B cell (primary cell): ENCODE measurements around the gene CKM. TPM values are rescaled to one million over a fixed set of nuclear protein-coding genes. Genes with fewer than 3 reads are reported as not detected.

Experiments used
- ATAC-seq: fragments of 200-7000 bp; cut with Tn5 transposase; one replicate; pipeline ENCODE4 v1.10.0; 2021; ENCODE audit warnings: low read depth, mild to moderate bottlenecking, moderate number of reproducible peaks, moderate library complexity
- CTCF ChIA-PET: fragments of 350-600 bp; sonication (Branson Sonifier 250); formaldehyde crosslinking; loops from one replicate; lab custom pipeline; 2021; ENCODE audit warnings: antibody characterized with exemption, inconsistent platforms; lab: Charles Lee
- POLR2A ChIA-PET: fragments of 350-600 bp; sonication (Branson Sonifier 250); formaldehyde crosslinking; loops from one replicate; lab custom pipeline; 2021; ENCODE audit warnings: antibody characterized with exemption; lab: Charles Lee
- DNase-seq: peaks from one replicate; pipeline ENCODE4 v3.0.0; 2013
- H2AFZ ChIP-seq: 2 replicates; pipeline ENCODE4 v1.6.1; 2012; ENCODE audit warnings: mild to moderate bottlenecking, low read depth, low read length; ENCODE audit not compliant: insufficient read depth, poor library complexity, severe bottlenecking
- H3K27ac ChIP-seq, 2 donors: 1 replicate in 1 of 2; 2 replicates in 1 of 2; pipeline ENCODE4 v1.5.1; 2012 to 2013; ENCODE audit warnings: low read length in 2 of 2, mild to moderate bottlenecking in 2 of 2, moderate library complexity in 1 of 2
- H3K27me3 ChIP-seq, 4 experiments: fragments of 200-600 bp in 1 of 4; sonication (generic) in 1 of 4; replicated peaks in 1 of 4; 1 replicate in 2 of 4; 2 replicates in 2 of 4; pipeline versions ENCODE4 v1.6.1 to v1.7.0; 2013 to 2016; ENCODE audit warnings: low read length in 3 of 4, mild to moderate bottlenecking in 2 of 4, mixed read lengths in 1 of 4, moderate library complexity in 1 of 4; ENCODE audit not compliant: insufficient read depth in 4 of 4, control insufficient read depth in 3 of 4; ENCODE audit errors: control extremely low read depth in 1 of 4
- H3K36me3 ChIP-seq, 2 experiments: replicated peaks in 1 of 2; 1 replicate in 1 of 2; 2 replicates in 1 of 2; pipeline versions ENCODE4 v1.6.1 to v1.7.1; 2013; ENCODE audit warnings: low read length in 1 of 2; ENCODE audit not compliant: insufficient read depth in 2 of 2, control insufficient read depth in 1 of 2; ENCODE audit errors: control extremely low read depth in 1 of 2, extremely low read depth in 1 of 2
- H3K4me1 ChIP-seq, 2 donors: fragments of 200-600 bp in 1 of 2; sonication (generic) in 1 of 2; 1 replicate in 1 of 2; 2 replicates in 1 of 2; pipeline versions ENCODE4 v1.5.1 to v1.6.1; 2013 to 2017; ENCODE audit warnings: low read length in 2 of 2; ENCODE audit not compliant: control insufficient read depth in 2 of 2, insufficient read depth in 2 of 2
- H3K4me2 ChIP-seq: replicated peaks from 2 replicates; pipeline ENCODE3; 2012; ENCODE audit warnings: mild to moderate bottlenecking, low read depth, low read length; ENCODE audit not compliant: poor library complexity, severe bottlenecking
- H3K4me3 ChIP-seq, 5 experiments: fragments of 200-600 bp in 1 of 5; sonication (generic) in 1 of 5; 1 replicate in 3 of 5; 2 replicates in 2 of 5; pipeline versions ENCODE4 v1.5.1 to v1.7.0; 2011 to 2016; ENCODE audit warnings: low read length in 4 of 5, mild to moderate bottlenecking in 4 of 5, low read depth in 2 of 5, control low read depth in 1 of 5, moderate library complexity in 1 of 5; ENCODE audit not compliant: insufficient read depth in 1 of 5; ENCODE audit errors: control extremely low read depth in 1 of 5, extremely low read depth in 1 of 5
- H3K79me2 ChIP-seq: fragments of 200-600 bp; sonication (generic); one replicate; pipeline ENCODE4 v1.6.0; 2016; ENCODE audit warnings: low read length; ENCODE audit not compliant: control insufficient read depth, insufficient read depth
- H3K9ac ChIP-seq: fragments of 200-600 bp; sonication (generic); 2 replicates; pipeline ENCODE4 v1.6.1; 2017; ENCODE audit warnings: mild to moderate bottlenecking, low read length, moderate library complexity
- H3K9me3 ChIP-seq, 3 donors: one replicate each; pipeline versions ENCODE4 v1.6.1 to v1.7.1; 2013; ENCODE audit warnings: low read length in 2 of 3; ENCODE audit not compliant: control insufficient read depth in 2 of 3, insufficient read depth in 1 of 3; ENCODE audit errors: control extremely low read depth in 1 of 3
- H4K20me1 ChIP-seq: 2 replicates; pipeline ENCODE4 v1.6.0; 2012; ENCODE audit warnings: mild to moderate bottlenecking, low read length; ENCODE audit not compliant: insufficient read depth, control insufficient read depth, poor library complexity, severe bottlenecking
- H3K27ac Mint-ChIP-seq: one replicate; pipeline ENCODE4 v1.8.0; 2021; ENCODE audit warnings: mixed read lengths
- H3K27me3 Mint-ChIP-seq: one replicate; pipeline ENCODE4 v1.8.0; 2021; ENCODE audit warnings: mixed read lengths
- H3K4me1 Mint-ChIP-seq: one replicate; pipeline ENCODE4 v1.8.0; 2021; ENCODE audit warnings: mixed read lengths
- H3K4me3 Mint-ChIP-seq: one replicate; pipeline ENCODE4 v1.8.0; 2021; ENCODE audit warnings: mixed read lengths
- H3K9me3 Mint-ChIP-seq: one replicate; pipeline ENCODE4 v1.8.0; 2022; ENCODE audit warnings: mixed read lengths; ENCODE audit not compliant: insufficient read depth
- CTCF ChIP-seq: fragments of 200-600 bp; IDR thresholded peaks from one replicate; pipeline ENCODE4 v1.8.0; 2022; ENCODE audit warnings: antibody characterized with exemption, mild to moderate bottlenecking
- EZH2 ChIP-seq: IDR thresholded peaks from 2 replicates; pipeline ENCODE4 v1.6.1; 2012; ENCODE audit warnings: borderline replicate concordance, low read depth, mild to moderate bottlenecking, moderate library complexity, low read length; ENCODE audit not compliant: insufficient read depth, poor library complexity, severe bottlenecking
- WGBS: methylation state at CpG from one replicate; pipeline ENCODE4 v1.1.5; 2013; ENCODE audit warnings: missing lambda C conversion rate; ENCODE audit not compliant: insufficient coverage; 5-methylcytosine and 5-hydroxymethylcytosine counted together
- intact Hi-C: fragments of 100-400 bp; cut with micrococcal nuclease; formaldehyde crosslinking; loops from one replicate; pipeline ENCODE4 v1.10.0; 2022
- polyA plus RNA-seq: library from polyadenylated mRNA; depleted of rRNA; stranded (reverse); fragments of >200 nt; gene quantifications from 2 replicates; pipeline ENCODE4 v1.2.3, GENCODE V29; 2012
- total RNA-seq, 2 donors: library from RNA; stranded (reverse); fragments of 120-200 nt in 1 of 2; gene quantifications; 1 replicate in 1 of 2; 2 replicates in 1 of 2; pipeline versions ENCODE4 v1.2.3 to v1.2.4, GENCODE V29; 2013 to 2022

The CKM gene
- total and polyA plus RNA-seq, 2 donors (not counting 1 experiment from before 2014, with no cell fraction given): not detected

- no peaks in the 10 kb centered on the region for H3K9me3 ChIP-seq
- H3K9me3 Mint-ChIP-seq: no peaks in the 10 kb centered on the region
- H3K9ac ChIP-seq: no peak overlapping the region
- H4K20me1 ChIP-seq: no peaks in the 10 kb centered on the region
- TF ChIP-seq CTCF (no peak), EZH2 (no peak)
- H3K4me3 ChIP-seq: no peak overlapping the region
- POLR2A ChIA-PET: no interaction called here
- peaks cover 0 to 9% (median 0%) of the 10 kb centered on the region in 4 experiments for H3K27me3 ChIP-seq
- H3K36me3 ChIP-seq: peaks cover 1 to 3% of the 10 kb centered on the region in 2 experiments
- no peaks in the 10 kb centered on the region for H3K4me1 ChIP-seq
- 95% methylated on average over 15 of the region's 17 CpGs for WGBS
- intact Hi-C loops: no loop called here
- ATAC-seq (no peak), DNase-seq (no peak)
- H3K27me3 Mint-ChIP-seq: peaks cover 6% of the 10 kb centered on the region
- no peak overlapping the region for H3K27ac Mint-ChIP-seq
- H3K4me1 Mint-ChIP-seq: no peaks in the 10 kb centered on the region
- CTCF ChIA-PET: interaction anchor here (0.7 to 0.9 kb wide), 2 partner anchors 12 to 1949 kb away, joined by 3 read pairs; no protein-coding TSS in a partner anchor
- no peak overlapping the region for H3K4me2 ChIP-seq
- no peak overlapping the region for H2AFZ ChIP-seq
- H3K27ac ChIP-seq: no peak overlapping the region
- H3K4me3 Mint-ChIP-seq: no peak overlapping the region
- H3K79me2 ChIP-seq: no peaks in the 10 kb centered on the region
Observed at GRCh38 chr19:45350477-45351058, 27.9 kb upstream of the CKM start.

- H3K79me2 ChIP-seq: no peaks in the 10 kb centered on the region
- no peak for ATAC-seq
- TF ChIP-seq CTCF: no peak
- intact Hi-C loops: no loop called here
- ChIA-PET CTCF (interaction anchor here (0.7 kb wide), 1 partner anchor 427 kb away, joined by 3 read pairs; no protein-coding TSS in a partner anchor), POLR2A (no interaction called here)
- no peak overlapping the region for H3K4me3 ChIP-seq
- no peaks in the 10 kb centered on the region for H4K20me1 ChIP-seq
- no peaks in the 10 kb centered on the region for H3K4me1 Mint-ChIP-seq
- H3K4me3 Mint-ChIP-seq: no peak overlapping the region
- no peak overlapping the region for H3K27ac ChIP-seq
- peaks cover 1 to 3% of the 10 kb centered on the region in 2 experiments for H3K36me3 ChIP-seq
- H3K9me3 Mint-ChIP-seq: no peaks in the 10 kb centered on the region
- H3K27ac Mint-ChIP-seq: no peak overlapping the region
- no peak overlapping the region for H2AFZ ChIP-seq
- no peak overlapping the region for H3K4me2 ChIP-seq
- H3K4me1 ChIP-seq: no peaks in the 10 kb centered on the region
- no peak for DNase-seq
- peaks cover 0 to 17% (median 0%) of the 10 kb centered on the region in 4 experiments for H3K27me3 ChIP-seq
- no peak overlapping the region for H3K9ac ChIP-seq
- 95% methylated on average over 17 of the region's 17 CpGs for WGBS
- H3K9me3 ChIP-seq: no peaks in the 10 kb centered on the region
- H3K27me3 Mint-ChIP-seq: peaks cover 10% of the 10 kb centered on the region
Observed at GRCh38 chr19:45349430-45349941, 26.8 kb upstream of the CKM start.
